ENCODE results near the gene EEF2. TPM values are rescaled to one million over a fixed set of nuclear protein-coding genes. Genes with fewer than 3 reads are reported as not detected.
"Not testable (repeated sequence)": the region's sequence is repeated elsewhere in the genome, so short reads cannot be mapped to it uniquely, and the experiment has no call there.

Gene EEF2
- total RNA-seq, 2 donors from 2014 or later, result 3,876 to 4,058 TPM

DNA sequence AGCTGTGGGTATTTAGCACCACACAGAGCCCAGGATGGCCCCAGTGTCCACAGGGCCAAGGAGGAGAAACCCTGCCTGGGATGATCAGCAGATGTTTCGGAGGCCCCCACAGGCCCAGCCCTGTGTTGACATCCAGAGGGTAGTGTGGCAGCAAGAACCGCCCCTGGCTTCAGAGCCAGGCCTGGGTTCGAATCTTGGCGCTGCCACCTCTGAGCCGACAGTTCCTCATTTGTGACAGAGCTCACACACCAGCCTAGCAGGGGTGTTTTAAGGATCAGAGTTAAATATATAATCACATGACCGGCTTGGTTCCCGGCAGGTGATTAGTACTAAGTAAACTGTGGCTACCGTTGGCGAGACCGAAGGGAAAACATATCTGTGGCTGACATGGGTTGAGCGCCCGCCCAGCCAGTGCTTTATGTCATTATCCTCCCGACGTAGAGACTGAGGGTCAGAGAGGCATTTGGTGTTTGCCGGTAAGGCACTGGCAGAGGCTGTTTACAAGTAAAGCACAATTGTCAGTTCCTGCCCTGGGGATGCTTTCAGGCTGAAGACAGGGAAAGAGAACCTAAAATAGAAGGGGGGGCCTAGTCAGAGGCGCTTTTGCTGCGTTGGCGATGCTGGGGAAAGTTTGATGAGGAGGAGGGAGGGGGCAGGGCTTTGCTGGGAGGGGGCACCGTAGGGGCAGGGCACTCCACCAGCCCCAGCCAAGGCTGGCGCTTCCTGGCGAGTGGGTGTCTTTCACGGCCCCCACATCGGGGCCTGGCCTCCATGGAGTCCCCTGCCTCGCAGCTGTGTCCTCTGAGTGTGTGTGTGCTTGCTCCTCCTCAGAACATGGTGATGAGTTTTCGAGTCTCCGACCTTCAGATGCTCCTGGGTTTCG is 27.1 kb upstream of the EEF2 start:
- H3K27ac Mint-ChIP-seq, result no peak overlapping the region
- H3K9me3 Mint-ChIP-seq, result no peaks in the 10 kb centered on the region

DNA sequence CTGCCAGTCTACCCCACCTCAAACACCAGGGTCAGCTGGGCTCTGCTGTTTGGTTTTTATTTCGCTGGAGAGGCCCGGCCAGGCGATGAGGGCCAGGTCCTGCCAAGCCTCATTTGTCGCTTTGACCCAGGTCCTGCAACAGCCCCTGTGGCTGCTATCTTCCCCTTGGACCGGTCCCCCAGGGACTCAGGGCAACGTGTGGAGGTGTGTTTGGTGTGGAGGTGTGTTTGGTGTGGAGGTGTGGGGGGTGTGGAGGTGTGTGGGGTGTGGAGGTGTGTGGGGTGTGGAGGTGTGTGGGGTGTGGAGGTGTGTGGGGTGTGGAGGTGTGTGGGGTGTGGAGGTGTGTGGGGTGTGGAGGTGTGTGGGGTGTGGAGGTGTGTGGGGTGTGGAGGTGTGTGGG is 26.2 kb upstream of the EEF2 start:
- not testable (repeated sequence) for H3K27me3 Mint-ChIP-seq (ENCODE audit: low read depth); H3K9me3 Mint-ChIP-seq; H3K4me3 Mint-ChIP-seq

More for the DNA sequence above, 27.1 kb upstream of the EEF2 start:
- DNase-seq (no peak), ATAC-seq (replicated peaks in 1 of 2) (no peak)
- Mint-ChIP-seq H3K4me3 (no peak overlapping the region), H3K36me3 (ENCODE audit: insufficient read depth in 2 of 2) (peaks cover 0 to 1% of the 10 kb centered on the region in 2 donors), H3K27me3 (ENCODE audit: low read depth) (no peaks in the 10 kb centered on the region), H3K4me1 (ENCODE audit: low read depth) (peaks cover 29% of the 10 kb centered on the region)

DNA sequence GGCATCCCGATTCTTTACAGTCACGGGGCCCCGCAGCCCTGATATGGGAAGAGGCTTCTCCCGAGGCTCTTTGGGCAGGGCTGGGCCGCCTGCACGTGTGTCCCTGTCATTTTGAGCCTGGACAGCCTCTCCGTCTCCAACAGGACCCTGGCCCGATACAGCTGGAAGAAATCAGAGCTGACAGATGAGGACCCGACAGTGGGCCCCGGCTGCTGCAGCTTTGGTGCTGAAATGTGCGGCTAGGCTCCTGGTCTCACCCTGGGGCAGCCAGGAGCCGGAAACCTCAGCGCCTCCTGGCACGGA is 25.5 kb upstream of the EEF2 start:
- Mint-ChIP-seq H3K9me3 (no peaks in the 10 kb centered on the region), H3K27me3 (ENCODE audit: low read depth) (no peaks in the 10 kb centered on the region), H3K4me3 (no peak overlapping the region), H3K36me3 (ENCODE audit: insufficient read depth in 2 of 2) (peaks cover 0 to 1% of the 10 kb centered on the region in 2 donors), H3K4me1 (ENCODE audit: low read depth) (peaks cover 39% of the 10 kb centered on the region), H3K27ac (no peak overlapping the region)
- ATAC-seq (replicated peaks in 1 of 2) (no peak), DNase-seq (no peak)

More for the DNA sequence above, 26.2 kb upstream of the EEF2 start:
- H3K27ac Mint-ChIP-seq, result peak overlapping the region; percentile 56
- not testable (repeated sequence) for DNase-seq; H3K36me3 Mint-ChIP-seq (ENCODE audit: insufficient read depth in 2 of 2); ATAC-seq (replicated peaks in 1 of 2)
- peaks cover 33% of the 10 kb centered on the region for H3K4me1 Mint-ChIP-seq (ENCODE audit: low read depth)

DNA sequence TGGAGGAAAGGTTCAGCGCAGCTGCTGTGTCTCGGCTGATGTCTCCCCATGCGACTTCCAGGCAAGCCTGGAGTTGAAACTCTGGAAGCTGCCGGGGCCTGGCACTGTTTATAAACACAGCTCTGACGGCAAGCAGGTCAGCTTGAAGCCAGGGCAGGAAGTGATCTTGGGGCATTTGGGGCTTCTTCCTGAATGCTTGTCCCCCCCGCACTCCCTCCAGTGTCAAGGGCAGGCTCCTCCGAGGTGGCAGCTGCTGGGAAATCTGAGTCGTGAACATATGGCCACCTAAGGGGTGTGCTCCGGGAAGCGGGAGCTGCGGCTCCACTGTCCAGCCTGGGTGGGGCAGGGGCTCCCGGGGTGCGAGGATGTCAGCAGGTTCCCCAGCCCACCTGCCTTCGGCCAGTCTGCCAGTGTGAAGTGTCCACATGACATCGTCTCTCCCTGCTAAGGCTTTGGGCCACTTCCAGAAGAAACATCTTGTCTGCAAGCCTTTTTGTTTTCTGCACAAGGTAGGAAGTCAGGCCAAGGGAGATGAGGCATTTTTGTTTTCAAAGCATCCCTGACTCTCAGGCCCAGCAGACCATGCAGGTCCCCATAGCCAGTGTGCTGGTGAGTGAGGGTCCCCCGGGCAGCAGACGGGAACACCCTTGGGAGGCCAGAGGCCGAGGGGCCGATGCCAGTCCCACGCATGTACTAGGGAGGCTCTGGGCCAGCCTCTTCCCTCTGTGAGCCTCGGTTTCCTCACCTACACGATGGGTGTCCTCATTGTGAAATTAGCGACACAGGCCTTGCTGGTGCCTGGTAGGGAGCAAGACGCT is 24.9 kb upstream of the EEF2 start:
- Mint-ChIP-seq H3K9me3 (no peaks in the 10 kb centered on the region), H3K4me1 (ENCODE audit: low read depth) (peaks cover 39% of the 10 kb centered on the region), H3K27me3 (ENCODE audit: low read depth) (no peaks in the 10 kb centered on the region), H3K36me3 (ENCODE audit: insufficient read depth in 2 of 2) (peaks cover 0 to 1% of the 10 kb centered on the region in 2 donors), H3K27ac (no peak overlapping the region), H3K4me3 (no peak overlapping the region)
- DNase-seq, result no peak
- no peak for ATAC-seq (replicated peaks in 1 of 2)

DNA sequence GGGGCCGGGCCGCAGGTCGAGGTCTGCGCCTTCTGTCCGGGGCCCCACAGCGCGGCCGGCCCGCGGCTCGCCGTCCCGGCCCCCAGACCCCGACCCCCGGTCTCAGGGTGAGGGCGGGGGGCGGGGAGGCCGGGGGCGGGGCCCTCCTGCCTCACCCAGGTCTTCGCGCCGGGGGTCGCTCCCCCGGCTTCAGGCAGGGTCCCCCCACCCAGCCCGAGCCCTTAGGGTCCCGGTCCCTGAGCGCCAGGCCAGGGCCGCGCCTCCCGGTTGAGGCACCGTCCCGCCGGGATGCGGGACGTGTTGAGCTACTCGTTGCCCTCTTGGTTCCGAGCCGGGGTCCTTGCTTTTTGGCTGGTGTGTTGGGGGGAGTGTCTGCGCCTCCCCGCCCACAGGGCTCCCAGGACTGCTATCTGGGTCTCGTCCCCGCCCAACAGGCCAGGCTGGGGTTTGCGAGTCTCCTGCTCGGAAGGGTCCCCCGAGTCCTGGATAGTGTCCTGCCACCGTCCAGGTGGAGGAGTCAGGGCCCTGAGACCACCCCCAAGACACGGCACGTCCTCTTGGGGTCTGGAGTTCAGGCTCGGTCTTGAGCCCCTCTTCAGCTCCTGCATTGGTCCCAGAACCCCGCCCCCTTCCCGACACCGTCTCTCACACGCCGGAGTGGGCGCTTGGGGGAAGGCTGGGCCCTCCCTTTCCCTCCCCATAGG is 22.7 kb upstream of the EEF2 start:
- H3K9me3 Mint-ChIP-seq, result no peaks in the 10 kb centered on the region
- peak overlapping the region; percentile 88 to 91 for H3K4me3 Mint-ChIP-seq
- H3K27ac Mint-ChIP-seq, result peak overlapping the region; percentile 72
- DNase-seq (peak; percentile 42 to 49), ATAC-seq (replicated peaks in 1 of 2) (no peak)
- H3K27me3 Mint-ChIP-seq (ENCODE audit: low read depth), result no peaks in the 10 kb centered on the region
- H3K36me3 Mint-ChIP-seq (ENCODE audit: insufficient read depth in 2 of 2), result peaks cover 0 to 1% of the 10 kb centered on the region in 2 donors
- H3K4me1 Mint-ChIP-seq (ENCODE audit: low read depth), result peaks cover 37% of the 10 kb centered on the region

DNA sequence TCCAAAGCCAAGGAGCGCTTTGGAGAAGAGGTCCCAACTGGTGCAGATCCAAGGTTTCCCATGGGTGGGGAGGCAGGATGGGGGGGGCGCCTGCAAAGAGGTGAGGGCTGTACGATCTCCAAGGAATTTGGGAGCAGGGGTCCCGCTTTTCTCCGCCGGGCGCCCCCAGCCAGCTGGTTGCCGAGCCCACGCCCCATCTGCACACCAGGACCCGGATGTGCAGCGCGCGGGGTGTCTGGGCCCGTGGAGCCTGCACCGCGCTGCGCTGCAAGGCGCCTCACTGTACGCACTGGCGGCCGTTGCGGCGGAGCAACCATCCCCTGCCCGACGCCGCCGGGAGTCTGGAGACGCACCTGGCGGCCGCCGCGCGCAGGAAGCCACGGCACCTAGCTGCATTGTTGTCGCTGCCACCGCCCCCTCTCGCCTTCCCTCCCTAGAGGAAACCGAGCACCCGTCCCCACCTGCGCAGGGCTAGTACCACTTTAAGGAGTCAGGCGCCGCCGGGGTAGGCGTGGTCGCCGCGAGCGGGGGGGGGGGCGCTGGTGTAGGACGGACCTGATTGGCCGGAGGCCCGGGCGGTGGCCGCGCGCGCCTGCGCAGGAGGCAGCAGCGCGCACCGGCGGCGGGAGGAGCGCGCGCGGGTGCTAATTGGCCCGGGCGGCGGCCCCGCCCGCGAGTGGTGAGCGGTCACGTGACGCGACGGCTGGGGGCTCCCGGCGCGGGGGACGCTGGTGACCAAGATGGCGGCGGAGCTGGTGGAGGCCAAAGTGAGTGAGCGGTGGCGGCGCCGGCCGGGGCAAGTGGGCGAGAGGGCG is 22.0 kb upstream of the EEF2 start, which contains the start of gene PIAS4:
Gene PIAS4, plus strand, starts transcription at position 716 of the 815 bp plus-strand sequence. Its CDS starts 25 bp downstream, at position 741.
- peak within 1 kb of the TSS; percentile 88 to 91 for H3K4me3 Mint-ChIP-seq
- H3K27me3 Mint-ChIP-seq (ENCODE audit: low read depth), result no peaks in the 10 kb centered on the region
- no peaks in the 10 kb centered on the region for H3K9me3 Mint-ChIP-seq
- H3K4me1 Mint-ChIP-seq (ENCODE audit: low read depth), result peaks cover 29% of the 10 kb centered on the region
- peak; percentile 95 to 96 for ATAC-seq (replicated peaks in 1 of 2)
- peaks cover 0 to 1% of the 10 kb centered on the region in 2 donors for H3K36me3 Mint-ChIP-seq (ENCODE audit: insufficient read depth in 2 of 2)
- H3K27ac Mint-ChIP-seq, result peak within 1 kb of the TSS; percentile 72
- peak; percentile 96 to 97 for DNase-seq

DNA sequence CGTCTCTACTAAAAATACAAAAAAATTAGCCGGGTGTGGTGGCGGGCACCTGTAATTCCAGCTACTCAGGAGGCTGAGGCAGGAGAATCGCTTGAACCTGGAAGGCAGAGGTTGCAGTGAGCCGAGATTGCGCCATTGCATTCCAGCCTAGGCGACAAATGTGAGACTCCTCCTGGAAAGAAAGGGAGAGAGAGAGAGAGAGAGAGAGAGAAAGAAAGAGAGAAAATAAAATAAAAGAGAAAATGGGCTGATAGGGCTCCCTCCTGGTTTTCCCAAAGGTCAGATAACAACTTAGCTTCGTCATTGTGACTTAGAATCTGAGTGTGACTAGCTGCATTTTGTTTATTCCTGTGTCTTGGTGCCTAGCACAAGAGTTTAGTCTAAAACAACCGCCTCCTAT is 20.2 kb upstream of the EEF2 start:
- not testable (repeated sequence) for H3K27me3 Mint-ChIP-seq (ENCODE audit: low read depth); H3K9me3 Mint-ChIP-seq; DNase-seq; ATAC-seq (replicated peaks in 1 of 2); H3K36me3 Mint-ChIP-seq (ENCODE audit: insufficient read depth in 2 of 2)
- peaks cover 29% of the 10 kb centered on the region for H3K4me1 Mint-ChIP-seq (ENCODE audit: low read depth)
- H3K27ac Mint-ChIP-seq, result peak overlapping the region; percentile 55
- peak overlapping the region in 1 of 2 donors; percentile 30 for H3K4me3 Mint-ChIP-seq

DNA sequence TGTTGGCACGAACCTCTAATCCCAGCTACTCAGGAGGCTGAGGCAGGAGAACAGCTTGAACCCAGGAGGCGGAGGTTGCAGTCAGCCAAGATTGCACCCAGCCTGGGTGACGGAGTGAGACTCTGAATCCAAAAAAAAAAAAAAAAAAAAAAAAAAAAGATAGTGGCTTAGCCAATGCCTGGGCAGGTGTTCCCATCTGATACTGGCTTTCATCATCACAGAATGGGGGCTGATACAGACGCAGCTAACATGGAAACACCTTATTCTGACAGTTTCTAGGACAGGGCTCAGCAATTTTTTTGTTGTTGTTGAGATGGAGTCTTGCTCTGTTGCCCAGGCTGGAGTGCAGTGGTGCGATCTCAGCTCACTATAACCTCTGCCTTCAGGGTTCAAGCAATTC is 15.5 kb upstream of the EEF2 start:
- not testable (repeated sequence) for DNase-seq; H3K4me1 Mint-ChIP-seq (ENCODE audit: low read depth); H3K9me3 Mint-ChIP-seq; H3K36me3 Mint-ChIP-seq (ENCODE audit: insufficient read depth in 2 of 2); H3K27ac Mint-ChIP-seq; H3K4me3 Mint-ChIP-seq; ATAC-seq (replicated peaks in 1 of 2); H3K27me3 Mint-ChIP-seq (ENCODE audit: low read depth)

DNA sequence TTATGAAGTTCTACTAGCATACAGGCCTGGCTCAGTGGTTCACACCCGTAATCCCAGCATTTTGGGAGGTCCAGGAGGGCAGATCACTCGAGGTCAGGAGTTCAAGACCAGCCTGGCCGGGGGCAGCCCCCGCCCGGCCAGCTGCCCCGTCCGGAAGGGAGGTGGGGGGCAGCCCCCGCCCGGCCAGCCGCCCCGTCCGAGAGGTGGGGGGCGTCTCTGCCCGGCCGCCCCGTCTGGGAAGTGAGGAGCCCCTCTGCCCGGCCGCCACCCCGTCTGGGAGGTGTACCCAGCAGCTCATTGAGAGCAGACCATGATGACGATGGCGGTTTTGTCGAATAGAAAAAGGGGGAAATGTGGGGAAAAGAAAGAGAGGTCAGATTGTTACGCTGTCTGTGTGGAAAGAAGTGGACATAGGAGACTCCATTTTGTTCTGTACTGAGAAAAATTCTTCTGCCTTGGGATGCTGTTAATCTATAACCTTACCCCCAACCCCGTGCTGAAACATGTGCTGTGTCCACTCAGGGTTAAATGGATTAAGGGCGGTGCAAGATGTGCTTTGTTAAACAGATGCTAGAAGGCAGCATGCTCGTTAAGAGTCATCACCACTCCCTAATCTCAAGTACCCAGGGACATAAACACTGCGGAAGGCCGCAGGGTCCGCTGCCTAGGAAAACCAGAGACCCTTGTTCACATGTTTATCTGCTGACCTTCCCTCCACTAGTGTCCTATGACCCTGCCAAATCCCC is 13.6 kb upstream of the EEF2 start:
- not testable (repeated sequence) for H3K4me1 Mint-ChIP-seq (ENCODE audit: low read depth); H3K27ac Mint-ChIP-seq; H3K9me3 Mint-ChIP-seq; ATAC-seq (replicated peaks in 1 of 2); H3K36me3 Mint-ChIP-seq (ENCODE audit: insufficient read depth in 2 of 2); H3K4me3 Mint-ChIP-seq; H3K27me3 Mint-ChIP-seq (ENCODE audit: low read depth); DNase-seq

DNA sequence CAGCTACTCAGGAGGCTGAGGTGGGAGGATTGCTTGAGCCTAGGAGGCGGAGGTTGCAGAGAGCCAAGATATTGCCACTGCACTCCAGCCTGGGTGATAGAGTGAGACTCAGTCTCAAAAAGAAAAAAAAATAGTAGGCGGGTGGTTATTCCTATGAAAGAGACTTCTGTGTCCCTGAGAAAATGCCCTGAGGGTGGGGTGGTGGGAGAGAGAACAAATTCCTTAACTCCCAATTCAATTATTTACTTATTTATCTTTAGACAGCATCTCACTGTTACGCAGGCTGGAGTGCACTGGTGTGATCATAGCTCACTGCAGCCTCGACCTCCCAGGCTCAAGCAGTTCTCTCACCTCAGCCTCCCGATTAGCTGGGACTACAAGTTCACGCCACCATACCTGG is 10.3 kb upstream of the EEF2 start:
- DNase-seq (no peak), ATAC-seq (replicated peaks in 1 of 2) (no peak)
- no peak overlapping the region for H3K27ac Mint-ChIP-seq
- no peaks in the 10 kb centered on the region for H3K27me3 Mint-ChIP-seq (ENCODE audit: low read depth)
- no peak overlapping the region for H3K4me3 Mint-ChIP-seq
- peaks cover 2% of the 10 kb centered on the region in 2 donors for H3K9me3 Mint-ChIP-seq
- peaks cover 0 to 3% of the 10 kb centered on the region in 2 donors for H3K36me3 Mint-ChIP-seq (ENCODE audit: insufficient read depth in 2 of 2)
- peaks cover 5% of the 10 kb centered on the region for H3K4me1 Mint-ChIP-seq (ENCODE audit: low read depth)

DNA sequence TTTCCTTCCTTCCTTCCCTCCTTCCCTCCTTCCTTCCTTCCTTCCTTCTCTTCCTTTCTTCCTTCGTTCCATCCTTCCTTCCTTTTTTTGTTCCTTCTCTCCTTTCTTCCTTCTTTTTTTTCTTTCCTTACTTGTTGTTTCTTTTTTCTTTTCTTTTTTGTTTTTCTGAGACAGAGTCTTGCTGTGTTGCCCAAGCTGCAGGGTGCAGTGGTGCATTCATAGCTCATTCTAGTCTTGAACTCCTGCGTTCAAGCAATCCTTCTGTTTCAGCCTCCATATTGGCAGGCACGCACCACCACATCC is 5.5 kb upstream of the EEF2 start:
- H3K4me1 Mint-ChIP-seq (ENCODE audit: low read depth), result peaks cover 35% of the 10 kb centered on the region
- ATAC-seq (replicated peaks in 1 of 2), result no peak
- peak overlapping the region; percentile 53 to 86 for H3K4me3 Mint-ChIP-seq
- H3K27me3 Mint-ChIP-seq (ENCODE audit: low read depth), result no peaks in the 10 kb centered on the region
- DNase-seq, result no peak
- peaks cover 2% of the 10 kb centered on the region in 2 donors for H3K9me3 Mint-ChIP-seq
- H3K27ac Mint-ChIP-seq, result peak overlapping the region; percentile 98
- H3K36me3 Mint-ChIP-seq (ENCODE audit: insufficient read depth in 2 of 2), result peaks cover 0 to 3% of the 10 kb centered on the region in 2 donors
